GM21825 (cell line): ENCODE data around the gene MAFG.

Experiments used
- ATAC-seq: cut with Tn5 transposase; IDR thresholded peaks from one replicate; pipeline ENCODE4 v1.9.1; 2021; ENCODE audit warnings: mild to moderate bottlenecking, moderate library complexity; ENCODE audit not compliant: unreplicated experiment

Gene MAFG

DNA sequence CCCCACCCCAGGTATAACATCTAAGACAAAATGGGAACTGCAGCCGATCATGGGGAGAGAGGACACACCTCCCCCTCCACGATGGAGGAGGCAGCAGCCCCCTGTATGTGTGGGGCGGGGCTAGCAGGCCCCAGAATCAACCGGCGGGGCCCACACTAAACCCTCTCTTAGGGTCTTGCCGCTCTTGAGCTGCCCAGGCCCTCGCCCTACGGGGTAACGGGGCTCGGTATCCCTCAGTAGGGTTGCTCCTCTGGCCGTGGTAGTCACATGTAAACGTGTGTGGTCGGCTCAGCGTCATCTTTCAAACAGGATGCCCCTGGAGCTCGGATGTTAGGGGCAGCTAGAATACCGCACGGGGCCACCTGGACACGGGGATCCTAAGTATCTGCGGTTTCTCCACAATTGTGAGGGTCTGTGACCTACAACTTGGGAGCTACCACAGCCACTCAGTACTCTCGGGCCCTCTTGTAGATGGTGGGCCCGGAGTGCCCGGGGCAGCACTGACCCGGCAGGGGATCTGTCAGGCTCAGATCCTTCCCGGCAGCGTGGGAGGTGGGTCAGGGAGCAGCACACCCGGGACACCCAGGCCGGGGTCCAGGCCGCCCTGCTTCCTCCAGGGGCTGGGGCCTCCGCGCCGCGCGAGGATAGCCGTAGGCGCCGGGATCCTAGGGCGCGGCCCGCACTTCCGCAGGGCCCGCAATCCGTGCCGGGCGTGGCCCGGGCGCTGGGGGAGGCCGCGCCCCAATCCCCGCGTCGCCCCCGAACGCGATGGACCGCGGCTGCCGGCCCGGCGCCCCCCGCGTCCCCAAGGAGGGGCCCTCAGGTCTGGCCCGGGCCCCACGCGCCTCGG is 57.2 kb downstream of the MAFG start:
- peak; percentile 11 for ATAC-seq

DNA sequence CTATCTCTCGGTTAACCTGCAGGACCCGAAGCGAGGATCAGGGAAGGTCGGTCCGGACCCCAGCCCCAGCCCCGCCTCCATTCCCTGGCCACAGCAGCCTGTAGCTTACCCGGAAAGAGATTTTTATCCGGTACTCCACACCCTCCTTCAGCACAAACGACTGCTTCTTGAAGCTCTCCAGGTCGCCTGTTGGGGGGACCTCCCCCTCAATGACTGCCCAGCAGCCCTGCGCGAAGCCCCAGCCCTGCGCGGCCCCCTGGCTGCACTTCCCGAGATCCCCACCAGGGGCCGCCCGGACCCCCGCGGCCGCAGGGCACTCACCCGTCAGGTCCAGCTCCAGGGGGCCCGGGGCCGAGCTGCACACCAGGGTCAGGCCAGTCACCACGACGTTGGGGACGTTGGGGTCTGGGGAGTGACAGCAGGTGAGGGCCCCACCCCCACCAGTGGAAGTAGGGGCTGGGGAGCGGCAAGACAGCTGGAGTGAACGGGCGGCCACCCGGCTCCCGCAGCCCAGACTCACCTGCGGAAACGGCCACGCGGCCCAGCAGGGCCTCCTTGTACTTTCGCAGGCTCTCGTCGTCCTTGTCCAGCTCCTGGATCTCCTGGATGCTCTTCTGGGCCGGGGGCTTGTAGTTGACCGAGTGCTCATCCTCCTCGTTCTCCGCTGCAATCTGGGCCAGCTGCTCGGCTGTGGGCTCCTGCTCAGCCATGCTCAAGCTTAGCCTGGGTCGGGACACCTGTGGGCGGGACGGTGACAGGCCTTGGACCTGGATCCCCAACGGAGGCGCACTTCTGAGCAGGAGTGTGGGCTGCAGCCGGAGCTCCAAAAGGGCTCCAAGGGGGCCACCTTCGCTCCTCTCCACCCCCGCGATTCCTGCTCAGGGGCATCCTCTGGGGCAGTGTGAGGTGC is 58.1 kb downstream of the MAFG start:
- peak; percentile 2 for ATAC-seq

- ATAC-seq, result no peak
Measured at GRCh38 chr17:81868674-81869220, 58.8 kb downstream of the MAFG start.
